HG02623 (cell line): ENCODE measurements around the gene PLEKHA5.
"Not testable (repeated sequence)": the region's sequence is repeated elsewhere in the genome, so short reads cannot be mapped to it uniquely, and the experiment has no call there.

Experiments
- ATAC-seq: cut with Tn5 transposase; IDR thresholded peaks from one replicate; pipeline ENCODE4 v1.9.1; 2021; ENCODE audit warnings: moderate library complexity; ENCODE audit not compliant: unreplicated experiment

Gene PLEKHA5

DNA sequence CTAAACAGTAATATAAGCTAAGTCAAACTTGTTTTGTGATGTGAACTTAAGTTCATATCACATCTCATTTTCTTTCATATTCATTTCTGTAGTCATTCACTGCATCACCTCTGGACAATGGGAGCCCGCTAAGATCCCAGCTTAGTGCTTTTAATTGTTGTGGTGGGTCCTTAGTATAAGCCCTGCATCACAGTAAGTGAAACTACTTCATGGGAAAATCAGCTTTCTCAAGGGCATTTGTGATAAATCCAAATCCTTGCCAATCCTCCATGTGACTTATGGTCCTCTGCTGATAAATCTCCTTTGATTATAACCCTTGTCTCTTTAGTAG lies 98.3 kb downstream of the PLEKHA5 start:
- ATAC-seq, result no peak

DNA sequence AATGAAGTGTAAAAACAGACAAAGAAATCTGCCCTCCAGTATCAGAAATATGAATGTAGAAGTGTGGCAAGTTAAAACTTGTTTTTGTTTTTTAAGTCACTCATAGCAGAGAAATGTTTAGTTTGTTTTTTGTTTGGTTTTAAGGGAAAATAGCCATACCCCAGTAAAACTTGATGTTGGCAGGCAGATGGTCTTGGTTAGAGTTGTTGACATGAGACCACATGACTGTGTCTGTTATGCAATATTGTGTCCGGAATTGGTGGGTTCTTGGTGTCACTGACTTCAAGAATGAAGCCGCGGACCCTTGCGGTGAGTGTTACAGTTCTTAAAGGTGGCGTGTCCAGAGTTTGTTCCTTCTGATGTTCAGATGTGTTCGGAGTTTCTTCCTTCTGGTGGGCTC lies 99.5 kb downstream of the PLEKHA5 start:
- ATAC-seq, result not testable (repeated sequence)

DNA sequence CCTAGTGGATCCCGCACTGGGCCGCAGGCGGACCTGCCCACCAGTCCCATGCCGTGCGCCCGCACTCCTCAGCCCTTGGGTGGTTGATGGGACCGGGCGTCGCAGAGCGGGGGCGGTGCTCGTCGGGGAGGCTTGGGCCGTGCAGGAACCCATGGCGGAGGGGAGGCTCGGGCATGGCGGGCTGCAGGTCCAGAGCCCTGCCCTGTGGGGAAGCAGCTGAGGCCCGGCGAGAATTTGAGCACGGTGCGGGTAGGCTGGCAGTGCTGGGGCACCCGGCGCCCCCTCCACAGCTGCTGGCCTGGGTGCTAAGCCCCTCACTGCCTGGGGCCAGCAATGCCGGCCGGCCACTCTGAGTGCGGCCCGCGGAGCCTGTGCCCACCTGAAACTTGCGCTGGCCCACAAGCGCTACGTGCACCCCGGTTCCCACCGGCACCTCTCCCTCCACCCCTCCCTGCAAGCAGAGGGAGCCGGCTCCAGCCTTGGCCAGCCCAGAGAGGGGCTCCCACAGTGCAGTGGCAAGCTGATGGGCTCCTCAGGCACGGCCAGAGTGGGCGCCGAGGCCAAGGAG lies 100.8 kb downstream of the PLEKHA5 start:
- no peak for ATAC-seq

DNA sequence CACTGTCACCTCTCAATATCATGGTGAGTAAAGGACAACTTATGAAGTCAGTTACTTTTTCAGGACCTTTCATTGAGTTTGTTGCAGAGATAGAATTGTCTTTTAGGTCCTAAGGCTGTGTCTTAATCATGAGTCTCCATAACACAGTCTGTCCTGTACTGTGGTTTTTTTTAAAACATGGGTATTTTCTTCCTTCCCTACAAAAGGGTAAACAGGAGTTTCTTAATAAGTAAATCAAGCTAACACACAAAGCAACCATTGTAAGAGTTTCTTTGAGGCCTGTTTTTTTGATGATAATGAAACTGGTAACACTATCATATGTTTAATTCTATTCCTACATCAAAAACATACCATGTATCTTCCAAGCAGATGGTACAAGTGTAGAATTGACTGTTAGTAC lies 101.4 kb downstream of the PLEKHA5 start:
- no peak for ATAC-seq

DNA sequence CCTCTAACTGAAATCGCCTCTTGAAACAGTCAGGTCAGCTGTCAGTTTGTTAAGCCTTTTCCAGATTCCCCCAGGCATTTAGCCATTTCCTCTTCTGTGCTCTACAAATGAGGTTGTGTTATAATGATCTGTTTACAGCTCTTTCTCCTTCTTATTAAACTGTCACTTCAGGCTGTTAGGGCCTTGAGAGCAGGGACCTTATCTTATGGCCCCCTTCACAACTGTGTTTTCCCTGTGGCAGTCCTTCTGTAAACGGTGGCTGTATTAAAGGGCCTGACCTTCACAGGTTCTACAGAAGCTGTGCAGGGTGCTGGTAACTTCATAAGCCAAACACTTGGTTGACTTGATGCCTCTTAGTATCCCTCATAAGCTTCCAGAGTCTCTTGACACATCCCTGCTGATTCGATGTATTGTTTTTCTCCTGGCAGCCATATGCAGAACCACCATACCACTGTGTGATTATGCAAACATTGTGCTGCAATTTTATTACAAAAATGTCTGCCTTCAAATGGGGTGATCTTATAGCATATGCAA lies 104.7 kb downstream of the PLEKHA5 start:
- ATAC-seq, result no peak

DNA sequence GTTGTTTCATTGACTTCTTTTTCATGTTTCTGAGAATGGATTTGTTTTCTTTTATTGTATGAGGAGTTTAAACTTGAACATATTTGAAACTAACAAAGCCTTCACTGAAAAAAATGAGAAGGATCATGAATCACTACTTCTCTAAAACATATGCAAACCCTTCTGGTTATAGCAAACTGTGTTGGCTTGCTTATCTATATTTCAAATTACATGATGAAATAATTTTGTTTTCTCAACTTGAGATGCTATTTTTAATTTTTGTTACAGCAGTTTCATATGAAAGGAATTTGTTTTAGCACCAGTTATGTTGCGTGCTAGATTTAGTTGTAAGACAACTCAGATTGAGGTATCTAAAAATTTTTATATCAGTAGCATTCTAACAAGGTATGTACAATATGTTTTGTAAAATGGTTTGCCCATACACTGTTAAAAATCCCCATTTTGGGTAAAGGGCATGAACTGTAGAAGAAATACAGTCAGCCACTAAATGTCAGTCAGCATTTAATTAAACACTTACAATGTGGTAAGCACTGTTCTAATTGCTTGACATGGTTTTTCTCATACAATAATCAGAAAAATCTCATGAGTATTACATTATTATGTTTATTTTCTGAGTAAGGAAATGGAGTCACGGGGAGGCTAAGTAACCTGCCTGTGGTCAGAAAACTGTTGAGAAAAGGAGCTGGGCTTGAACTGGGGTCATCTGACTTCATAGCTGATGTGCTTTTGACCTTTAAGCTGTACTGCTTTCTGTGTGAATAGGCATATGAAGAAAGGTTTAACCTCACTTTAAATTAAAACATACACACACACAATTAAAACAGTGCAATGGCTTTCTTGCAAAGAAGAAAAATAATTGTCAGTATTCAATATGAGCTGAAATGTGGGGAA lies 105.7 kb downstream of the PLEKHA5 start:
- ATAC-seq, result no peak

DNA sequence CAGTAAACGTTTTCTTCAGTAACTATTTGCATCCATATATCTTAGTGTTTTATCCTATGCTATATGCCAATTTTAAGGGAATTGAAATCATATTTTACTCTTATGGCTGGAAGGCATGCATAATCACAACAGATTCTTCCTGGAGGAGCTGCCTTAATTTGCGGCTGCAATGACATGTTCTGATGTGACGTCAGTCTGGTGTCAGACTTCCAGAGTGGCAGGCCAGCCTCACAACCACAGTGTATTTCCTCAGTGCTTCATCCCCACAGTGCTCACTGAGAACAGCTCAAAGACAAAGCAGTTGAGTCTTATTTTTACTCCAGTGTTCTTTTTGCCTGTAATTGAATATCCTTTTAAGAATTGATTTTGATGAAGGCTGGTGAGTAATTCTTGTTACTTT lies 107.1 kb downstream of the PLEKHA5 start:
- ATAC-seq, result no peak

DNA sequence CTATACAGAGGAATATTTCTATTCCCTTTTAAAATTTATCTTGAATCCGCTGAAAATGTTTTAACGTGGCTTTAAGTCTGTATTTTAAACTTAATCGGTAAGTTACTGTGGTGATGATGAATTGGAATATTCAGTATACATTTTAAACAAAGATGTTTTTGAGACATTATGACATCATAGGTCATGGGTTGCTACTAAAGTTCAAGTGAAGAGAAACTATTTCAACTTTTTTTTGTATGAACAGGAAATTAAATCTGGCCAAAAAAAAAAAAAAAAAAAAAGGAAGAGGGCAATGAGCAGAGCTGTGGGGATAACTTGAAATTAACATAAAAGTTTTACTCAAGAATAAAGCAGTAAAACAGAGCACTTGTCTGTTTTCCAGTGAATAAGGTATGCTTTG lies 109.0 kb downstream of the PLEKHA5 start:
- ATAC-seq, result no peak

DNA sequence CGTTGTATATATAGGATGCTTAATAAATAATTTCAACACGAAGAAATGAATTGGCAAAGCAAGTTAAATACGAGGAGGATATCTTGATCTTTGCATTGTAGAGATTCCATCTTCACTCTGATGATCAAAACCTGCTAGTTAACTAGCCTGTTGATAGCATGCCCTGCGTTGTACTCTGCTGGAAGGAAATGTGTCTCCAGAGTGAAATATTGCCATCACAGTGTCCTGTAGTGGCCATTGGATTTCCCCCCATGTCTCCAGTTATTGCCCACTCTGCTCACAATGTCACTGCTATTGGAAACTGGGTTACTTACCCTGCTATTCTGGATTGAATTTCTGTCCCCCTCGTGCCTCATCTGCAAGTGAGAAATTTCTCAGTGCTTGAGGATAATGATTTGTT lies 109.6 kb downstream of the PLEKHA5 start:
- no peak for ATAC-seq

DNA sequence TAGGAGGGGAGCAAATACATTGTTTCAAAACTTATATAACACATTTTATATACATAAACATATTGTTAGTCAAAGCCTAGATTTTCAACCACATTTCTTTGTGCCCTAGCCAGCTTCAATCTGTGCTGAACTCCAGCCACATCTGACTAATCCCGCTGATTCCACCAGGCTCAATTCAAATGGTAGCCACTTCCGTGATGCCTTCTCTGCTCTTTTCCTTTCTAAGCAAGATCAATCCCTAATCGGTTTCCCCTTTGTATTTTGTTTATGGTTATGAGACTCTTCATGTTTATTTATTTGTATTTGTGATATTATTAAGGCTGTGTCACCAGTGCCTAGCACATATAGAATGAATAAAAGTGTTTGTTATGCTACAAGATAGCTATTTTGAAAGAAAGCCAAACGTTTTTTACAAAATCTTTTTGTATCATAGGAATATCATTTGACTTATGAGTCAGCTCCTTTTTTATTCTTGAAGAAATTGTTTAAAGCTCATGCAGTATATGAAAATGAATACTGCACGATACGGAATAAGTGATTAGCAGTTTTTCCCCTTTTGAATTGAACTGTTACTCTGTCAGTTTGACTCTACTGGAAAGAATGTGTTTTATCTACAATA lies 110.2 kb downstream of the PLEKHA5 start:
- no peak for ATAC-seq

DNA sequence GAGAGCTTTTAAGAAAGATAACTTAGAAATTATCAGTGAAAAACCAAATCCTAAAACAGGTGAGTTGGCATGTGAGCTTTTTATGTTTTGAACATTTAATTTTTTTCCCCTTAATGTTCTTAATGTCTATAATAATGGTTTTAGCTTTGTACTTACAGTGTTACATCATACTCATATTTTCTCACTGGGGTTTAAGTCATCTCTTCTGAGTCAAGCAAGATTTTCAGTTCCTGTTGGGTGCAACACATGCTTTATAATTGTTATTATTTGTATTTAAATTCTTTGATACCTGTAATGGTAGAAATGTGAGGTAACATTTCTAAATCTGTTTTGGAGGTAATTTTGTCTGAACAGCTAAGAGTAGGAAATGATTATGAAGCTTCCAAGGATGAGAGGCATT lies 113.0 kb downstream of the PLEKHA5 start:
- no peak for ATAC-seq

DNA sequence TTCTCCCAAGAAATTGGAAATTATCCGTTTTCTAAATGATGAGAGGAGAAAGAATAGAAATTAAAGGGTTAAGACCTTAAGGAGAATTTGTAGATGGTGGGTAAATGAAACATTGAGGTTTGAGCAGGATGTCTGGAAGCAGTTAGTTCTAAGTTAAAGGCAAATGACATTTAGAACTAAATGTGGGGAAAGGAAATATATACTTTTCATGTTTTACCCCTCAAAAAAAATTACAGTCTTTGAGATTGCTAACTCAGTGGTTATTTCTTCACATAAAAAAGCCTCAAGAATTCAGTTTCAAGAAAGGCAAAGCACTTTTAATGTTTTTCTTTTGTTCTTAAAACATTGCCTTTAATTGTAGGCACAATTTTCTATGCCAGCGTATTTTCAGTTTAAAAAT lies 114.0 kb downstream of the PLEKHA5 start:
- ATAC-seq, result no peak

DNA sequence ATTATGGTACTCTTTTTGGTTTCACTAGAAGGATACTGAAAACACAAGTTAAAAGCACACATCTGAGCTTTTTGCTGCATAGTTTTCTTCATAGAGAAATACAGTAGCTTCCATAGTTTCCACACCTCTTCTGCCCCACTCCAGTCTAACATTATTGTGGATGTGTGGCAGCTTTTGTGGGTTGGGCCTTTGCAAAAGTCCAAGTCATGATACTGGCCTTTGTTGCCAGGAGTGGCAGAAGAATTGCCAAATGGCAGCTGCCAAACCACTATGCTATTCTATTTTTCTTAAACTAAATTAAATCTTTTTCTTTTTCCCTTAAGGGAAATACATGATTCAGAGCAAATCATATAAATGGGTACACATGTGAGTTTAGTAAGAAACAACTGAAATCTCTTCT lies 114.8 kb downstream of the PLEKHA5 start:
- no peak for ATAC-seq

DNA sequence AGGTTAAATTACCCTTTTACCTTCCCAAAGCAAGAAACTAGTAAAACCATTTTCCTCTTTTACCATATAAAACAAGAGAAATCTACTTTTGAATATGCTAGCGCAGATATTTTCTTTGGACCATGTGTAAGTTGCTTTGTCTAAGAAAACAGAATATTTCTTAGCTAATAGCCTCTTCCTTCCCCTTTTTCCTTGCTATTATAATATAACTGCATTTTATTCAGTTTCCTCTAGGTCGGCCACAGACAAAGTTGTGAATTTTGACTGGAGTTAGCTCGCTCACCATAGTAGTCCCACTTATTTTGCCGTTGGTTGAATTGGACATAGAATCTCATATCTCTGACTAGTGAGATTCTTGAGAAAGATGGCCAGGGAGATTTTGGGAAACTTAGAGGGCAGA lies 115.6 kb downstream of the PLEKHA5 start:
- ATAC-seq, result no peak

DNA sequence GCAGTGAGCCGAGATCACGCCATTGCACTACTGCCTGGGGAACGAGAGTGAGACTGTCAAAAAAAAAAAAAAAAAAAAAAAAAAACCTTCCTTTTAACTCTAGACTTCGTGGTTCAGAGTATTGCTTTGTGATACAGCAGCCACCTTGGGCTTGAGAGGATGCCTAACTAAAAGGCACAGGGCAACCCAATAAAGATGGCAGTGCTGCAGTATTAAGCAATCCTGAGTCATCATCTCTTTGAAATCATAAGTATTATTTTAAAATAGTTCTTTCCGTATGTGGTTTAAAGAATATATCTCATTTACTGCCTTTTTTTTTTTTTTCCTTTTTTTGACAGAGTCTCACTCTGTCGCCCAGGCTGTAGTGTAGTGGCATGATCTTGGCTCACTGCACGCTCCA lies 116.1 kb downstream of the PLEKHA5 start:
- ATAC-seq, result no peak

DNA sequence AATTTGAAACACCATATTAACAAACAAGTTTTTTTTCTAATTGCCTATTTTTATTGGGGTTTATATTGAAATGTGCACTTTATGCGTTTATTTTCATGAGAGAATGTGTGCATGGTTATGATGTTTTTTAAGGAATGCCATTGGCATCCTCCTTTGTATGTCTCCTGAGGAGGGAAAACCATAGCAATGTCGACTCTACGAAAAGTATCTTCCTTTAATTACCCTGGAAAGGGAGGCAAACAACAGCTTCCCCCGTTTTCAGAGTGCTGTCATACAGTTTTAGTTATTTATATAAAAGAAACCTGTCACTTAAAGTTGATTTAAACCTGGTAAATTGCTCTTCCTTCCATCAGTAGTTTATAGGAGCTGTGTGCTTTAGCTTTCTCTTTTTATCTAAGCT lies 117.4 kb downstream of the PLEKHA5 start:
- no peak for ATAC-seq

DNA sequence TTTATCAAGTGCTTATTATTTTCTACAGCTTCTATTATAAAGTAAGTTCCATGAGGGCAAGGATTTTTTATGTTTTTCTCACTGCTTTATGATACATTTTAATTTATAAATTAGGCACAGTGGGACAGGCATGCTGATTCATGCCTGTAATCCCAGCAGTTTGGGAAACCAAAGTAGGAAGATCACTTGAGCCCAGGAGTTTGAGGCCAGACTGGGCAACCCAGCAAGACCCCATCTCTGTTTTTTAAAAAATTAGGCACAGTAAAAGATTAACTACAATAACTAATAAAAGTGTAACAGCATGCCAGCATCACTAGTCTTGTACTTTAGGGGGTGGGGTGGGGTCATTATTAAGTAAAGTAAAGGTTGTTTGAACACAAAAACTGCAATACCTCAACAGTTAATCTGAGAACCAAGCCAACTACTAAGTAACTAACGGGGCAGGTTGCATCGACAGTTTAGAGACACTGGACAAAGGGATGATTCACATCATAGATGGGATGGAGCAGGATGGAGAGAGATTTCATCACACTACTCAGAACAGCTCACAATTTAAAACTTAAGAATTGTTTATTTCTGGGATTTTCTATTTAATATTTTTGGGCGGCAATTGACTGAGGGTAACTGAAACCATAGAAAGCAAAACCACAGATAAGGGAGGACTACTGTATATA lies 119.5 kb downstream of the PLEKHA5 start:
- no peak for ATAC-seq

DNA sequence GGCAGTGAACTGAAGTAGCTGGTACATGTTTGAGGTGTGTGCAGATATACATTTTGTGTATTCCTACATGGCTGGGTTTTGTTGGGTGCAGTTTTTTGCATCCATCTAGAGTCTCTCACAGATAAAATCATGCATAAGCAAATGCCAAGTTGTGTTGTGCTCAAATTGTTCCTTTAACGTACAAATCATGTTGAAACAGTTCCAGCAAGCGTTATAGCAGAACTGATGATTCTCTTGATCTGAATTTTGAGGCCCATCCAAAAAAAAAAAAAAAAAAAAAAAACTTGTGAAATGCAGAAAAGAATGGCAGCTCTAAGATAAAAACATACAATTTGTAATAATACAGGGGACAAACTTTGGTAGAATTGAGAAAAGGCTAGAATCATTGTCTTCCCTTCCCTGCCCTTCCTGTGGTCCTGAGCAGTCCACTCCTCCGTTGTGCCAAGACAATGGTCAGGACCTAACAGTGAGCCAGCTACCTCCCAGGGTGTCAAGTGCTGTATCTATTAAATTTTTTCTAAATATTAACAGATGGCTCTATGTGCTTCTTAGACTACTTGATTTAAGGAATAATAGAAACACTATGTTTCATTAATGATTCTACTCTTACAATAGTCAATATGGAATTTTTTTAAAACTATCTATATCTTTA lies 122.1 kb downstream of the PLEKHA5 start:
- no peak for ATAC-seq

DNA sequence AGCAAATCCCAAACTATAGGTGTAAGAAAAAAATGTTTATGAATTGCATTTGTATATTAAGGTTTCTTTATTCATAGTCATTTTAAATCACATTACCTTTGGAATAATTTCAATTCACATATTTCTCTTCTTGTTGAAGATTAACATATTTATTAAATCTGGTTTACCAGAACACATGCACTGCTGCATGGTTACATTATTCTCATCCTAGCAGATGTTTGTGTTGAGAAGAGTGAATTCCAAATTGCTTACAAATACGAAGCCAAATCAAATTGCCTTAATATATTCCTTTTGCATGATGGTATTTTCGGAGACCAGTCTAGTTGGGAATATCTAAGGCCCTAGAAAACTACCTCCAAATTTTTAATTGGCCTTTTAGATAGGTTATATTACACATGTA lies 130.6 kb downstream of the PLEKHA5 start:
- no peak for ATAC-seq

DNA sequence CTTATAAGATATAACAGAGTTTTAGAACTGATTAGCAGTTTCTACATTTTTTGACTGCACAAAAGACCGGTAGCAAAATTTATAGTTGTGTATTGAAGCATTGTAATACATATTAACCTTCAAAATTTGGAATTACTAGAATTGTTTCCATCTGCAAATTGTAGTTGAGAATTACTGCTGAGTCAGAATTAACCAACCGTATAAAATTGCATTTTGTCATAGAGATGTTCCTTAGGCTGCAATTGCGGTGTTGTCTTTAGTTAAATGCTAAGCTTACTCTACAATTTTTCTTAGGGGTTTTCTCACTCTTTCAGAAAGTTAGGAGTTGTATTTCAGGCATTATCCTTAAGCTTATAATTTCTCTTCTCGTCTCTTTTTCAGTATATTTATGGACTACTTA lies 132.2 kb downstream of the PLEKHA5 start:
- ATAC-seq, result no peak

DNA sequence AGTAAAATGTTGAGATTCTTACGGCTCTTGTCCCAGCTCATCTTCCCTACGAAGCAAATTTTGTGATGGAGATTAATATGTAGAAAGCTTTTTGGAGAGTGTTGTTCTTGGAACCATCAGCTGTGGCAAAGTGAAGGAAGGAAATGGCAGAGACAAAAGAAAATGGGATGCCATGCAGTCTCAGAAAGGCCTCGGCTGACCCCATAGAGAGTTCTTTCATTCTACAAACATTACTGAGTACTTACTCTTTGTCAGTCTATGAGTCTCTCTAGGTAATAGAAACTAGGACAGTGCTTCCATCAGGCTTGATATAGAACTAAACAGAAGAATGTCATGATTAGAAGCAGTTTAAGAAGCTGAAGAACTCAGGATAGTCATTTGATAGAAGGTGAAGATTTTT lies 134.1 kb downstream of the PLEKHA5 start:
- ATAC-seq, result no peak
